GM18867 (cell line): Measurements from ENCODE around the gene TM4SF18.

ENCODE experiments used
- ATAC-seq: cut with Tn5 transposase; IDR thresholded peaks from one replicate; pipeline ENCODE4 v1.9.1; 2021; ENCODE audit warnings: mild to moderate bottlenecking, moderate library complexity; ENCODE audit not compliant: unreplicated experiment

The TM4SF18 gene

GRCh38 chr3:149331396-149331795 lies 2.0 kb downstream of the TM4SF18 start:
- ATAC-seq, result no peak

- ATAC-seq, result no peak
Observed at GRCh38 chr3:149330609-149331331, 2.7 kb downstream of the TM4SF18 start.

- no peak for ATAC-seq
Observed at GRCh38 chr3:149327156-149327555, 6.3 kb downstream of the TM4SF18 start.

GRCh38 chr3:149325581-149325980 lies 7.9 kb downstream of the TM4SF18 start:
- ATAC-seq, result no peak

- ATAC-seq, result no peak
Observed at GRCh38 chr3:149324332-149324731, 9.1 kb downstream of the TM4SF18 start.

- no peak for ATAC-seq
Observed at GRCh38 chr3:149321640-149322039, 11.8 kb downstream of the TM4SF18 start.

- ATAC-seq, result no peak
Observed at GRCh38 chr3:149321136-149321535, 12.3 kb downstream of the TM4SF18 start.

- ATAC-seq, result no peak
Observed at GRCh38 chr3:149319750-149320149, 13.7 kb downstream of the TM4SF18 start.

- ATAC-seq, result no peak
Observed at GRCh38 chr3:149317072-149317471, 16.4 kb downstream of the TM4SF18 start.

- no peak for ATAC-seq
Observed at GRCh38 chr3:149316437-149316836, 17.0 kb downstream of the TM4SF18 start.

GRCh38 chr3:149315694-149316093 lies 17.7 kb downstream of the TM4SF18 start:
- no peak for ATAC-seq

GRCh38 chr3:149314807-149315578 lies 18.4 kb downstream of the TM4SF18 start:
- no peak for ATAC-seq

- ATAC-seq, result no peak
Observed at GRCh38 chr3:149313542-149313941, 19.9 kb downstream of the TM4SF18 start.

GRCh38 chr3:149310796-149311534 lies 22.5 kb downstream of the TM4SF18 start:
- no peak for ATAC-seq

- ATAC-seq, result no peak
Observed at GRCh38 chr3:149307435-149307783, 26.0 kb downstream of the TM4SF18 start.

- no peak for ATAC-seq
Observed at GRCh38 chr3:149306751-149307434, 26.5 kb downstream of the TM4SF18 start.

GRCh38 chr3:149305376-149305775 lies 28.1 kb downstream of the TM4SF18 start:
- ATAC-seq, result no peak

GRCh38 chr3:149299938-149300801 lies 33.3 kb downstream of the TM4SF18 start:
- no peak for ATAC-seq

GRCh38 chr3:149296972-149297371 lies 36.5 kb downstream of the TM4SF18 start:
- no peak for ATAC-seq

GRCh38 chr3:149292666-149293065 lies 40.8 kb downstream of the TM4SF18 start:
- ATAC-seq, result no peak
